ENCODE measurements around the gene ABLIM3.

- TF ChIP-seq CTCF (IDR thresholded peaks at IDR 0.05) (no peak), POLR2A (IDR thresholded peaks at IDR 0.05) (no peak)
Observed at GRCh38 chr5:149160291-149160787, 19.0 kb downstream of the ABLIM3 start.
